ES-I3 (cell line): ENCODE measurements around the gene C9orf153.
"Not testable (repeated sequence)": the region's sequence is repeated elsewhere in the genome, so short reads cannot be mapped to it uniquely, and the experiment has no call there.

Source experiments
- H3K36me3 ChIP-seq: 2 replicates; pipeline ENCODE4 v1.6.1; 2013; ENCODE audit warnings: mild to moderate bottlenecking, low read length, control low read depth, moderate library complexity; ENCODE audit not compliant: insufficient read depth
- H3K4me1 ChIP-seq: 2 replicates; pipeline ENCODE4 v1.6.1; 2013; ENCODE audit warnings: mild to moderate bottlenecking, control low read depth, low read length; ENCODE audit not compliant: insufficient read depth
- H3K9ac ChIP-seq: 2 replicates; pipeline ENCODE4 v1.6.1; 2013; ENCODE audit warnings: low read depth, mild to moderate bottlenecking, low read length, moderate library complexity
- H3K9me3 ChIP-seq: 2 replicates; pipeline ENCODE4 v1.6.1; 2013; ENCODE audit warnings: mild to moderate bottlenecking, low read length, moderate library complexity; ENCODE audit not compliant: control insufficient read depth, insufficient read depth

Gene C9orf153

DNA sequence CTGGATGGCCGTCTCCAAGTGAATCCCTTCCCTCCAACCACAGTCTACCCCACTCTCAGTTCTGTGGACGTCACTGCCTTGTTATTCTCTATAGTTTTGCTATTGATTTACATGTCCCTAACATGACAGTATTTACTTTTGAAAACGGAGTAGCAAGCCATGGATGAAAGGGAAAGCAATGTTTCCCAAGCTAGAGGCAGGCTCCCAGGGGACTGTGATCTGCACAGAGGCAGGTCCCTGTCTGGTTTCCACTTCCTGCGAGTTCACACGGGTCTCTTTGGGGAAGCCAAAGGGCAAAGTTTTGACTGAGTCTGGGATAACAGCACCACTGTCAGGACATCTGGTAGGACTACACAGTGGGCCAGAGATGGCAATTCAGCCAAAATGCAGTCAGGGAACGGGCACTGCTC, 12.7 kb downstream of the C9orf153 start:
- Histone ChIP-seq H3K9me3 (no peaks in the 10 kb centered on the region), H3K4me1 (no peaks in the 10 kb centered on the region), H3K36me3 (no peaks in the 10 kb centered on the region), H3K9ac (no peak overlapping the region)

DNA sequence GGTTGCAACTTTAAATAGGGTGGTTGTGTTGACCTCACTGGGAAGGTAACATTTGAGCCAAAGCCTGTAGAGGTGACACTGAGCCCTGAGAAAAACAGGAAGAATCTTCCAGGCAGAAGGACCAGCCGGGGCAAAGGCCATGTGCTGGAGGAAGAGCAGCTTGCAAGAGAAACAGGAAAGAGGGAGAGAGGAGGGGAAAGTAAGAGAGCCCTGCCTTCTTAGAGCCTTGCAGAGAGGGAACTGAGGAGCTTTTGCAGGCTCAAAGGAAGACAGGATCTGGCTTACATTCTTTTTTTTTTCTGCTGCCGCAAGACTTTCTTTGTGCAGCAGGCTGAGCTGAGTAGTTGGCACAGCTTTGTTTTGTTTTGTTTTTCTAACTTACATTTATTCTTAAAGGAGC, 17.4 kb downstream of the C9orf153 start:
- Histone ChIP-seq H3K9me3 (no peaks in the 10 kb centered on the region), H3K9ac (no peak overlapping the region), H3K36me3 (no peaks in the 10 kb centered on the region), H3K4me1 (no peaks in the 10 kb centered on the region)

DNA sequence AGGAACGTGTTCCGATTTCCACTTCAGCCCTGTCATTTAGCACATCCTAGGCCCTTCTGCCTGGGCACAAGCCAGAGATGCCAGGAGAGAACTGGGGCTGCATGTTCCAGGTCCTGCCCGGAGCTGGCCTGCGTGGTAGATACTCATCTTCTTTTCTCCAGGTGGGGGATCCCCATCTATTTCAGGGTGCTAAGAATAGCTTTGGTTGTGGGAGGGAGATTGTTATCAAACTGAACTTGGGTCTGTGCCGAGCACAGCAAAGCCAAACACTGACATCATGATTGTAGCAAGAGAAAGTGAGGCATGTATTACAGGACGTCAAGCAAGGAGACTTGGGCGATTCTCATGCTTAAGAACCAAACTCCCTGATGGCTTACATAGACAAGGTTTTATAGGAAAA, 18.2 kb downstream of the C9orf153 start:
- Histone ChIP-seq H3K9ac (no peak overlapping the region), H3K4me1 (no peaks in the 10 kb centered on the region), H3K9me3 (no peaks in the 10 kb centered on the region), H3K36me3 (no peaks in the 10 kb centered on the region)

DNA sequence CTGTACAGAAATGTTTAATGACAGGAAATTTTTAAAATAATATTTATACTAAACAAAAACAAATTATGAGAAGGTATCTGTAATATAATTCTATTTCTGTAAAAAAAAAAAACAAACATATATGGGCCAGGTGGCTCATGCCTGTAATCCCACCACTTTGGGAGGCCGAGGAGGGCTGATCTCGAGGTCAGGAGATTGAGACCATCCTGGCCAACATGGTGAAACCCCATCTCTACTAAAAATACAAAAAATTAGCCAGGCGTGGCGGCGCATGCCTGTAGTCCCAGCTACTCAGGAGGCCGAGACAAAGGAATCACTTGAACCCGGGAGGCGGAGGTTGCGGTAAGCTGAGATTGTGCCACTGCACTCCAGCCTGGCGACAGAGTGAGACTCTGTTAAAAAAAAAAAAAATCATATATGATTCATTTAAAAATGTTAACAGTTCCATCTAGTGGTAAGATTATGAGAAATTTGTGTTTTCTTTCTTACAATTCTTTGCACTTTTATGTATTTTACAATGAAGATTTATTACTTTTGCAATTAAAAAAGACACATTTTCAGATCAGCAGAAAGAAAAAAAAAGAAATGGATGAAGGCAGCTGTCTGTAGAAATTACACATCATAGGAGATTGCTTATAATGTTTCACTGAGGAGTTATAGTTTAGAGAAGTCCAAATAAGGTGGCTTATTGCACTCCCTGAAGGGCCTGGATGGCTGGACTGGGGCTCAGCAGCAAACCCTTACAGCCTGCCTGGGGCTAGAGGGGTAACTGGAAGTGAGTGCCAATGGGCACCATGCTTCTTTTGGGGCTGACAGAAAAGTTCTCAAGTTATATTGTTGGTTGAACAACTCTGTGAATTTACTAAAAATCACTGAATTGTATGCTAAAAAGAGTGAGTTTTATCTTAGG, 20.3 kb downstream of the C9orf153 start:
- Histone ChIP-seq H3K4me1 (no peaks in the 10 kb centered on the region), H3K9ac (no peak overlapping the region), H3K36me3 (no peaks in the 10 kb centered on the region), H3K9me3 (no peaks in the 10 kb centered on the region)

DNA sequence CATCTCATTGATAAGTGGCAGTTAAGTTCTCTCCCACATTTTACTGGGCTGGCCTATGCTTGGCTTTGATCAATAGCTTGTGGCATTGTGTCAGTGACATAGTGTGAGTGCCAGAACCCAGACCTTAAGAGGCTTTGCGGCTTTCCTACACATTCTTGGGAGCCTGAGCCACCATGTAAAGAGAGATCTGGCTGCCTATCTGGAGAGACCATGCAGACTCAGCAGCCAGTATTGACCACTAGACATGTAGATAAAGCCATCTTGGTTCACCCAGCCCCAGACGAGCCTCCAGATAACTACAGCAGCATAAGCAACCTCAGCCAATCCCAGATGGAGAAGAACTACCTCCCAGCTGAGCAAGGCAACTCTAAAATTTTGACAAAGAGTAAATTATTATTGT, 28.6 kb downstream of the C9orf153 start:
- Histone ChIP-seq H3K4me1 (no peaks in the 10 kb centered on the region), H3K36me3 (no peaks in the 10 kb centered on the region), H3K9ac (no peak overlapping the region), H3K9me3 (no peaks in the 10 kb centered on the region)

DNA sequence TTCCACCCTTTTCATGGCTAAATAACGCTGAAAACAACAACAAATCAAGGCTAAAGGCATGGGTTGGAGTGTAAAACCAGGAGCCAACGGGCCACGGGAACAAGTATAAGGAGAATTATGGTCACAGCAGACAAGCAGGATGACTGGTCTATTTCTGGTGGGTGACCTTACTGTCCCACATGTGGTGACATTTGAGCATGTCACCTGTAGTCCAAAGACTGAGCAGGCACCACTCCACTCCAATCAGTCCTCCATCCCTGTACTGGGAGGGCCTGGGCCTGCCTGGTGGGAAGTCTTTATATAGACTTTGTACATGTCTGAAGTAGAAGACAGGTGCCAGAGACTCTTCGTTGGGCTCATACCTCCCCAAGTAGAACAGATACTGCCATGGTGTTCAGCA, 36.8 kb downstream of the C9orf153 start:
- Histone ChIP-seq H3K4me1 (no peaks in the 10 kb centered on the region), H3K9me3 (no peaks in the 10 kb centered on the region), H3K9ac (no peak overlapping the region), H3K36me3 (no peaks in the 10 kb centered on the region)

DNA sequence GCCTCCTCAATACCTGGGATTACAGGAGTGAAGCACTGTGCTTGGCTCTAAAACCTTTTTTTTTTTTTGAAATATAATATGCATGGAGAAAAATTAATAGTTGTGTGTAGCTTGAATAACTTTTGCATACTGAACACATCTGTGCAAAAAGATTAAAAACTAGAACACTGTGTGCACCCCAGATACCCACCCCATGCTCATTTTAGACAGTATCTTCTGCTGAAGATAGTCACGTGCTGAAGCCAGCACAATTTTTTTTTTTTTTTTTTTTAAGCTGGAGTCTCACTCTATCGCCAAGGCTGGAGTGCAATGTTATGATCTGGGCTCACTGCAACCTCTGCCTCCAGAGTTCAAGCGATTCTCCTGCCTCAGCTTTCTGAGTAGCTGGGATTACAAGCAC, 39.9 kb downstream of the C9orf153 start:
- Histone ChIP-seq H3K9ac (no peak overlapping the region), H3K9me3 (no peaks in the 10 kb centered on the region), H3K4me1 (no peaks in the 10 kb centered on the region), H3K36me3 (no peaks in the 10 kb centered on the region)

DNA sequence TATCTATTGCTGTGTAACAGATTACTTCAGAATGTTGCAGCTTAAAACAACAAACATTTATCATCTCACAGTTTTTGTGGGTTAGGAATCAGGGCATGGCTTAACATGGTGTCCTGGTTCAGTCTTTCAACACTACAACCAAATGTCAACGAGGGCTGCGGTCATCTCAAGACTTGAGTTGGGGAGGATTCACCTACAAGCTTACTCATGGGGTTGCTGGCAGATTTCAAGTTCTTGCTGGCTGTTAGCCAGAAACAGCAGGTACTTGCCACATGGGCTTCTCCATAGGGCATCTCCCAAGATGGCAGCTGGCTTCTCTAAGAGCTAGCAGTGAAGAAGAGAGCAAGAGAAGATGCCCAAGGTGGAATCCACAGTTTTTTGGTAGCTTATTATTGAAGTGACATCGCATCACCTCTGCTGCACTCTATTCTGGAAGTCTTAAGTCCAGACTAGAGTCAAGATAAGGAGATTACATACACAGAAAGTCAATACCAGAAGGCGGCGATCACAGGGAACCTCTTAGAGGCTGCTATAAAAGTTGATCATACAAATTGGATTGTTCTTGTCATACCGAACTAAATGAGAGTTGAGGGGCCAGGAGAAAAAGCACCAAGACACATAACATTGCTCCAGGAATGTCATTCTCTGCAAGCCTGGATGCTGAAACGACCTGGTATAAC, 42.2 kb downstream of the C9orf153 start:
- Histone ChIP-seq H3K9me3 (no peaks in the 10 kb centered on the region), H3K4me1 (no peaks in the 10 kb centered on the region), H3K36me3 (no peaks in the 10 kb centered on the region), H3K9ac (no peak overlapping the region)

DNA sequence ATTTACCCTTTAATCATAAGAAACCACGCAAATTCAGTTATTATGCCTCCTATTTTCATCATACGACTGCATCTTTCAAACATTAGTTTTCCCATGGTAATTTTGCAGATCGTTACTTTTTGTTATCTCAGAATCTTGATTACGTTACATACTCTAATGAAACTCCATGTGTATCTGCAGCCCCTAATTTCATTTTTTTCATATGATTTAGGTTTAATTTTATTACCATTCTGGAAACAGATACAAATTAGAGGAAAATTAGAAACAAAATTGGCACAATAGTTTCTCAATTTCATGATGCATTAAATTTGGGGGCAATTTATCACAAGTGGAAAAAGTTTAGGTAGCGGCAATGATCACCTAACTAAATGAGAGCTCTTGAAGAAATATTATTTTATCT, 52.3 kb downstream of the C9orf153 start:
- H3K36me3 ChIP-seq = no peaks in the 10 kb centered on the region
- H3K9ac ChIP-seq = no peak overlapping the region
- no peaks in the 10 kb centered on the region for H3K4me1 ChIP-seq
- H3K9me3 ChIP-seq = no peaks in the 10 kb centered on the region

DNA sequence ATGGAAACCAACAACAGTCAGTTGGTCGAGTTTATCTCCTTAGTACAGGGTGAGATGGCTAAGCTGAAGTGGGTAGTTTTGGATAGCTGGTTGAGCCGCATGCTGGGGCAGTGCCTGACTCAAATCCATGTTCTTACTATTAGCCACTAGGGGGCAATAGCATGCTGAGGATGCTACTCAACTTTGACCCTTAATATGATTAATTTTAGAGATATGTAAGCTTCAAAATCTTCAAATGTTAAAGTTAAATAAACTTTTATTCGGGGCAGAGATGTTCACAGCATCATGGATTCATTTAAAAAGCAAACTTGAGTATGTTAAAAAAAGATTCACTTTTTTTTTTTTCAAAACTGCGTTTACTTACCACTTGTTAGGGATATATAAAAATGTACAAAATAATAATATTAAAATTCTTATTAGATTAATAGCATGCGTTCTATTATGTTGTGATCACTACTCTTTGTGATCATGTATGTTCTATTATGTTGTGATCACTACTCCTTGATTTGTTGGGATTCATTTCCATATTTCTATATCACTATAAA, 57.0 kb downstream of the C9orf153 start:
- Histone ChIP-seq H3K9me3 (no peaks in the 10 kb centered on the region), H3K36me3 (no peaks in the 10 kb centered on the region), H3K4me1 (no peaks in the 10 kb centered on the region), H3K9ac (no peak overlapping the region)

DNA sequence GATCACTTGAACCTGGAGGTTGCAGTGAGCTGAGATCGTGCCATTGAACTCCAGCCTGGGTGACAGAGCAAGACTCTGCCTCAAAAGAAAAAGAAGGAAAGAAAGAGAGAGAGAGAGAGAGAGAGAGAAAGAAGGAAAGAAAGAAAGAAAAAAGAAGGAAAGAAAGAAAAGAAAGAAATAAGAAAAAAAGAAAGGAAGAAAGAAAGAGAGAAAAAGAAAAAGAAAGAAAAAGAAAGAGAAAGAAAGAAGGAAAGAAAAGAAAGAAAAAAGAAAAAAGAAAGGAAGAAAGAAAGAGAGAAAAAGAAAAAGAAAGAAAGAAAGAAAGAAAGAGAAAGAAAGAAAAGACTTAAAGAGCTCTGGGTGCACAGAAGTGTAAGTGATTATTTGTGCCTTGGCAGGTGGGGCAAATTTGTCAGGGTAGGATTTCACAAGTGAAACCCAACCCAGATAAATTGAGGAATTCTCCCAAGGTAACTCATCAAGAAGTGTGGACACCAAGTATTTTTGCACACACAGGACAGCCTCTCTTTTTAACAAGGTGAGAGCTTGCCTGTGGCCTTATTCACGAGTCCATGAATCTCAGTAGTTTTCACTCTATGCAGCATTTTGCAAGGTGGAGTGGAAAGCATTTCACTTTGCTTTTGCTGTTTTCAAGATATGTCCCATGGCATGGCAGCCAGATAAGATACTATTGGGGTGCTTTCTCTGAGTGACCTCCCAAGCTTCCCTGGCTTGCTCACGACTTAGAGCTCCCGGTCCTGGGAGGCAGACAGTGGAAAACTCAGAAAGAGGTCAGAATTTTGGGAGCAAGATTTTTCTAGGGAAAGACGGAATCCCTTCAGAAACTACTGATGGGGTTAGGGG, 57.8 kb downstream of the C9orf153 start:
- Histone ChIP-seq H3K9ac (no peak overlapping the region), H3K4me1 (no peaks in the 10 kb centered on the region), H3K36me3 (no peaks in the 10 kb centered on the region), H3K9me3 (no peaks in the 10 kb centered on the region)

DNA sequence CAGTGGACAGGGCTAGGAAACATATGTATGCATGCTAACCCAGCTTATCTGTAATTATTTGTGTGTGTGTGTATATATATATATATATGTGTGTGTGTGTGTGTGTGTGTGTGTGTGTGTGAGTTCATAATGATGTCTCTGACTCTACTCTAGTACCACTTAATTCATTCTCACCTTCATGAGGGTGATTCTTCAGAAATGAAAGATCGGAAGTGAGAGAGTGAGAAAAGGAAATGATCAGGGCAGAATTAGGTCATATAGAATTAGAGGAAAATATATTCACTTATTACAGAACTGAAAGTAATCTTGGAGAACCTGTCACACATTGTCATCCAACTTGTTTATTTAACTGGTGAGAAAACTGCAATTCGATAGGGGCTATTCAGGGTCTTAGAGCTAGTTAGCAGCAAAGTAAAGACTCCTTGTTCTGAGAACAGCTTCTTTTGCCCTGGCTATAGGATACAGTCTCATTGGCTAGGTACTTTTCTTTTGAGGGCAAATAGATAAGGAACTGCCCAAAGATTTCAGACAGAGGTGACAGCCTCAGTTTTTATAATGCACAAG, 58.8 kb downstream of the C9orf153 start:
- no peaks in the 10 kb centered on the region for H3K4me1 ChIP-seq
- H3K9me3 ChIP-seq = no peaks in the 10 kb centered on the region
- no peak overlapping the region for H3K9ac ChIP-seq
- H3K36me3 ChIP-seq = no peaks in the 10 kb centered on the region

DNA sequence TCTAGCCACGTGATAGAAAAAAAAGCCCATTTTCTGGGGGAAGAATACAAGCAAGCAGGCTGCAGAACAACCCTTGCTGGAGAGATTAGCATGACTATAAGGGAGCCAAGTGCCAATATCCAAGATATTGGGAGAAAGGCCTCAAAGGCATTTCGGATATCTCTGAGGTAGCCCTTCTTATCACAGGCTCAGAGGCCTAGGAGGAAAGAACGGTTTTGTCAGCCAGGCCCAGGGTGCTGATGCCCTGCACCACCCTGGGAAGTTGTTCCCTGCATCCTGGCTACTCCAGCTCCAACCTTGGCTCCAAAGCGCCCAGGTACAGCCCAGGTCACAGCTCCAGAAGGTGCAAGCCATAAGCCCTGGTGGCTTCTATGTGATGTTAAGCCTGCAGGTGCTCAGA, 66.4 kb downstream of the C9orf153 start:
- Histone ChIP-seq H3K9ac (no peak overlapping the region), H3K4me1 (no peaks in the 10 kb centered on the region), H3K9me3 (peaks cover 11% of the 10 kb centered on the region), H3K36me3 (no peaks in the 10 kb centered on the region)

DNA sequence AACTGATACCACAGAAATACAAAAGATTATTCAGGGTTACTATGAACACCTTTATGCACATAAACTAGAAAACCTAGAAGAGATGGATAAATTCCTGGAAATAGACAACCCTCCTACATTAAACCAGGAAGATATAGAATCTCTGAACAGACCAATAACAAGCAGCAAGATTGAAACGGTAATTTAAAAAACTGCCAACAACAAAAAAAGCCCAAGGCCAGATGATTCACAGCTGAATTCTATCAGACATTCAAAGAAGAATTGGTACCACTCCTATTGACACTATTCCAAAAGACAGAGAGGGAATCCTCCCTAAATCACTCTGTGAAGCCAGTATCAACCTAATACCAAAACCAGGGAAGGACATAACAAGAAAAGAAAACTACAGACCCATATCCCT, 68.8 kb downstream of the C9orf153 start:
- not testable (repeated sequence) for H3K36me3 ChIP-seq, H3K9ac ChIP-seq, H3K4me1 ChIP-seq
- peaks cover 14% of the 10 kb centered on the region for H3K9me3 ChIP-seq
